ENCODE measurements around the gene FAM227A. TPM values are rescaled to one million over a fixed set of nuclear protein-coding genes. Genes with fewer than 3 reads are reported as not detected.
"Not testable (repeated sequence)": the region's sequence is repeated elsewhere in the genome, so short reads cannot be mapped to it uniquely, and the experiment has no call there.

FAM227A gene
- total RNA-seq, 2 donors from 2014 or later: 1.3 to 3.6 TPM

- no peak for ATAC-seq
Measured at GRCh38 chr22:38653741-38654140, 2.5 kb downstream of the FAM227A start.

DNA sequence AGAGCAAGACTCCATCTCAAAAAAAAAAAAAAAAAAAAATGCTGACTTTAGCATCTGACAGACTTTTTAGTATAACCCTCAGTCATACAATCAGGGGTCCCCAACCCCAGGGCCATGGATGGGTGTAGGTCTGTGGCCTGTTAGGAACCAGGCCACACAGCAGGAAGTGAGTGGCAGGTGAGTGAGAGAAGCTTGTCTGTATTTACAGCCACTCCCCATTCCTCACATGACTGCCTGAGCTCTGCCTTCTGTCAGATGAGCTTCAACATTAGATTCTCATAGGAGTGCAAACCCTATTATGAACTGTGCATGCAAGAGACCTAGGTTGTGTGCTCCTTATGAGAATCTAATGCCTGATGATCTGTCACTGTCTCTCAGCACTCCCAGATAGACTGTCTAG, 3.3 kb downstream of the FAM227A start:
- no peaks in the 10 kb centered on the region for H3K27me3 ChIP-seq
- H3K9me3 ChIP-seq: no peaks in the 10 kb centered on the region
- peaks cover 10% of the 10 kb centered on the region for H3K4me1 ChIP-seq
- ATAC-seq (no peak), DNase-seq (no peak)
- no peak overlapping the region for H3K27ac ChIP-seq
- no peak overlapping the region for H3K4me3 ChIP-seq
- no peaks in the 10 kb centered on the region for H3K36me3 ChIP-seq (replicated peaks in 1 of 2; ENCODE audit: insufficient read depth in 1 of 2, low read depth in 2 of 2)
- TF ChIP-seq POLR2A (IDR thresholded peaks at IDR 0.05): no peak
- intact Hi-C loops (cut with DNase I): no loop called here

More at GRCh38 chr22:38653741-38654140, 2.5 kb downstream of the FAM227A start:
- Histone ChIP-seq H3K9me3 (no peaks in the 10 kb centered on the region), H3K4me1 (peaks cover 13% of the 10 kb centered on the region), H3K36me3 (replicated peaks in 1 of 2; ENCODE audit: insufficient read depth in 1 of 2, low read depth in 2 of 2) (no peaks in the 10 kb centered on the region), H3K27ac (no peak overlapping the region), H3K4me3 (no peak overlapping the region), H3K27me3 (no peaks in the 10 kb centered on the region)
- DNase-seq: no peak
- intact Hi-C loops (cut with DNase I): no loop called here
- WGBS, 2 donors: 90 to 94% methylated on average over 8 of the region's 8 CpGs
- TF ChIP-seq, protein P1, sequence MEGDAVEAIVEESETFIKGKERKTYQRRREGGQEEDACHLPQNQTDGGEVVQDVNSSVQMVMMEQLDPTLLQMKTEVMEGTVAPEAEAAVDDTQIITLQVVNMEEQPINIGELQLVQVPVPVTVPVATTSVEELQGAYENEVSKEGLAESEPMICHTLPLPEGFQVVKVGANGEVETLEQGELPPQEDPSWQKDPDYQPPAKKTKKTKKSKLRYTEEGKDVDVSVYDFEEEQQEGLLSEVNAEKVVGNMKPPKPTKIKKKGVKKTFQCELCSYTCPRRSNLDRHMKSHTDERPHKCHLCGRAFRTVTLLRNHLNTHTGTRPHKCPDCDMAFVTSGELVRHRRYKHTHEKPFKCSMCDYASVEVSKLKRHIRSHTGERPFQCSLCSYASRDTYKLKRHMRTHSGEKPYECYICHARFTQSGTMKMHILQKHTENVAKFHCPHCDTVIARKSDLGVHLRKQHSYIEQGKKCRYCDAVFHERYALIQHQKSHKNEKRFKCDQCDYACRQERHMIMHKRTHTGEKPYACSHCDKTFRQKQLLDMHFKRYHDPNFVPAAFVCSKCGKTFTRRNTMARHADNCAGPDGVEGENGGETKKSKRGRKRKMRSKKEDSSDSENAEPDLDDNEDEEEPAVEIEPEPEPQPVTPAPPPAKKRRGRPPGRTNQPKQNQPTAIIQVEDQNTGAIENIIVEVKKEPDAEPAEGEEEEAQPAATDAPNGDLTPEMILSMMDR (IDR thresholded peaks at IDR 0.05): no peak
- TF ChIP-seq POLR2A (IDR thresholded peaks at IDR 0.05): no peak

DNA sequence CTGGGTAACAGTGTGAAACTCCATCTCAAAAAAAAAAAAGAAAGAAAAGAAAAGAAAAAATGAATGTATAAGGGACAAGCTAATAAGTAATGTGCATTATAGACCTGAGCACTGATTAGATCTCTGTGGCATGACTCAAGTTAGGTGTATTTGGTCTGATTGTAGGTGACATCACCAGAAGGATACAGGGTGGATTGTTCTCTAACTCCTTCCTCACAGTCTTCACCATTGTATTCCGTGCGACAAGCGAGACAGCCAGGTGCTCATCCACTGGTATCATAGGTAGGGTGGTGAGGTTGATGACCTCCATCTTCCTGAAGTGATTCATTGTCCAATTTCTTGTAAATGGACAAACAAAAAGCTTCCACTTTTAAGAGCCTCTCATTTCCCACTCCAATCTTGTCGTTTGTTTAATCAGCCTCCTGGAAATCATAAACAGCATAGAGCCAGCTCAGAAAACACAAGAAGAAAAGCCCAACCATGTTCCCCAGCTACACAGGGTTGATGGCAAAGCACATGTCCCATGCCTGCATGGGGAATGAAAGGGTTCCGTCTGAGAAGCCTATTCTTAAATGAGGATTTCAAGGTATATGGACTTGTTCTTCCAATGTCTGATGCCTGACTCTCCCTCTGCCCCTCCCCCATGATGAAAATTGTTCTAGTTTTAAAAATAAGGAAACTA, 6.2 kb downstream of the FAM227A start:
- intact Hi-C loops (cut with DNase I): no loop called here
- H3K27ac ChIP-seq: no peak overlapping the region
- ATAC-seq (no peak), DNase-seq (no peak)
- WGBS, 2 donors: 65 to 73% methylated on average over 5 of the region's 5 CpGs
- no peaks in the 10 kb centered on the region for H3K9me3 ChIP-seq
- H3K27me3 ChIP-seq: no peaks in the 10 kb centered on the region
- H3K4me1 ChIP-seq: no peaks in the 10 kb centered on the region
- TF ChIP-seq, protein P1 (IDR thresholded peaks at IDR 0.05): no peak
- no peak for TF ChIP-seq POLR2A (IDR thresholded peaks at IDR 0.05)
- no peak overlapping the region for H3K4me3 ChIP-seq
- H3K36me3 ChIP-seq (replicated peaks in 1 of 2; ENCODE audit: insufficient read depth in 1 of 2, low read depth in 2 of 2): no peaks in the 10 kb centered on the region

- 90 to 92% methylated on average over 6 of the region's 6 CpGs for WGBS, 2 donors
- Histone ChIP-seq H3K27ac (no peak overlapping the region), H3K9me3 (no peaks in the 10 kb centered on the region), H3K27me3 (no peaks in the 10 kb centered on the region), H3K4me1 (no peaks in the 10 kb centered on the region), H3K4me3 (no peak overlapping the region), H3K36me3 (replicated peaks in 1 of 2; ENCODE audit: insufficient read depth in 1 of 2, low read depth in 2 of 2) (no peaks in the 10 kb centered on the region)
- intact Hi-C loops (cut with DNase I): no loop called here
- DNase-seq: no peak
- TF ChIP-seq, protein P1 (IDR thresholded peaks at IDR 0.05): no peak
- TF ChIP-seq POLR2A (IDR thresholded peaks at IDR 0.05): no peak
- ATAC-seq: no peak
Measured at GRCh38 chr22:38645430-38645829, 10.8 kb downstream of the FAM227A start.

- H3K27ac ChIP-seq; DNase-seq; intact Hi-C loops (cut with DNase I); H3K4me3 ChIP-seq; H3K27me3 ChIP-seq; H3K9me3 ChIP-seq; H3K36me3 ChIP-seq (replicated peaks in 1 of 2; ENCODE audit: insufficient read depth in 1 of 2, low read depth in 2 of 2); ATAC-seq; H3K4me1 ChIP-seq: not testable (repeated sequence)
- 85 to 90% methylated on average over 5 of the region's 5 CpGs for WGBS, 2 donors
Measured at GRCh38 chr22:38644245-38644644, 11.9 kb downstream of the FAM227A start.

DNA sequence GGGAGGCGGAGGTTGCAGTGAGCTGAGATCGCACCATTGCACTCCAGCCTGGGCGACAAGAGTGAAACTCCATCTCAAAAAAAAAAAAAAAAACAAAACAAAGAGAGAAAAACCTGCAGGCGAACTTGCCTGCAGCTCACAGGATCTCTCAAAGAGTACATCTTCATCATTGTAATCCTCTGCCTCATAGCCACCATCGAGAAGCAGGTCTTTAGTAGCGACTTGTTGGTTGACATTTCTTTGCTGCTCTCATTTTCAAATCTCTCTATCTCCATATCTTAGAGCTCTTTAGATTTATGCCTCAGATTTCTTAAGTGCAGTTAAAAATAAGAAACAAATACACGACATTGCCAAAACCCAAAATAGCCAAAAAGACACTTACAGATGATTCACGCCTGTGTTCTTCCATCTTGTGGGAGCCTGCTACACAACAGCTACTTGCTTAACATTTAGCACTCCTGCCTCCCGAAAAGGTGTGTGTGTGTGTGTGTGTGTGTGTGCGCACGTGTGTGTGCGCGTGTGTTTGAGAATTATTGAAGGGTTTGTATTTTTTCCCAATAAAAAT, 14.6 kb downstream of the FAM227A start:
- TF ChIP-seq POLR2A (IDR thresholded peaks at IDR 0.05): no peak
- TF ChIP-seq, protein P1 (IDR thresholded peaks at IDR 0.05): no peak
- no peak overlapping the region for H3K4me3 ChIP-seq
- WGBS, 2 donors: 88 to 94% methylated on average over 13 of the region's 13 CpGs

More for the DNA sequence above, 14.6 kb downstream of the FAM227A start:
- ATAC-seq (no peak), DNase-seq (no peak)
- H3K27ac ChIP-seq: no peak overlapping the region
- intact Hi-C loops (cut with DNase I): no loop called here
- no peaks in the 10 kb centered on the region for H3K9me3 ChIP-seq
- H3K27me3 ChIP-seq: no peaks in the 10 kb centered on the region
- H3K4me1 ChIP-seq: no peaks in the 10 kb centered on the region
- no peaks in the 10 kb centered on the region for H3K36me3 ChIP-seq (replicated peaks in 1 of 2; ENCODE audit: insufficient read depth in 1 of 2, low read depth in 2 of 2)

Measured in body of pancreas (tissue), 4 donors.